Astrocyte (in vitro differentiated cells and primary cell): ENCODE results near the gene CLTCL1.

Experiments used
- EZH2 ChIP-seq: IDR thresholded peaks from 2 replicates; pipeline ENCODE4 v1.6.1; 2012; ENCODE audit warnings: mild to moderate bottlenecking, low read length, inconsistent platforms; ENCODE audit not compliant: insufficient read depth
- TF ChIP-seq, protein P1 (sequence below): IDR thresholded peaks from 2 replicates; pipeline ENCODE4 v1.5.1; 2011; ENCODE audit warnings: low read depth, mild to moderate bottlenecking, inconsistent platforms, low read length, moderate library complexity; ENCODE audit not compliant: insufficient read depth

DNA sequence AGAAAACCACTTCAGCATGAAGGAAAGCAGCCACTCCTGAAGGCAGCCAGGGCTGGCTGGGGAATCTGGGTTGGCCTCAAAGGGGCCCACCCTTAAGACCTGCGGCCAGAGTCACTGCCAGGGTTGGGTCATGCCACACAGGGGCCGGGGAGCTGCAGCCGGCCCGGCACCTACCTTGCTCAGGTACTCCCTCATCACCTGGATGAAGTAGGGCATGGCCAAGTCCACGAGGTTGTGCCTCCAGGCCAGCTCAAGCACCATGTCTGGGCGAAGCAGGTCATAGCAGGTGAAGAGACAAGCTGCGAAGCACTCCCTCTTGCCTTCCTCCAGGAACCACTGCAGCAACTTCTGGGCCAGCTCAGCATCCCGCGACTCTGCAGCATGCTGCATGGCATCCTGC is 108.3 kb downstream of the CLTCL1 start:
- TF ChIP-seq, protein P1, sequence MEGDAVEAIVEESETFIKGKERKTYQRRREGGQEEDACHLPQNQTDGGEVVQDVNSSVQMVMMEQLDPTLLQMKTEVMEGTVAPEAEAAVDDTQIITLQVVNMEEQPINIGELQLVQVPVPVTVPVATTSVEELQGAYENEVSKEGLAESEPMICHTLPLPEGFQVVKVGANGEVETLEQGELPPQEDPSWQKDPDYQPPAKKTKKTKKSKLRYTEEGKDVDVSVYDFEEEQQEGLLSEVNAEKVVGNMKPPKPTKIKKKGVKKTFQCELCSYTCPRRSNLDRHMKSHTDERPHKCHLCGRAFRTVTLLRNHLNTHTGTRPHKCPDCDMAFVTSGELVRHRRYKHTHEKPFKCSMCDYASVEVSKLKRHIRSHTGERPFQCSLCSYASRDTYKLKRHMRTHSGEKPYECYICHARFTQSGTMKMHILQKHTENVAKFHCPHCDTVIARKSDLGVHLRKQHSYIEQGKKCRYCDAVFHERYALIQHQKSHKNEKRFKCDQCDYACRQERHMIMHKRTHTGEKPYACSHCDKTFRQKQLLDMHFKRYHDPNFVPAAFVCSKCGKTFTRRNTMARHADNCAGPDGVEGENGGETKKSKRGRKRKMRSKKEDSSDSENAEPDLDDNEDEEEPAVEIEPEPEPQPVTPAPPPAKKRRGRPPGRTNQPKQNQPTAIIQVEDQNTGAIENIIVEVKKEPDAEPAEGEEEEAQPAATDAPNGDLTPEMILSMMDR: no peak
- TF ChIP-seq EZH2: no peak
